ENCODE data around the gene CYP27B1. TPM values are rescaled to one million over a fixed set of nuclear protein-coding genes. Genes with fewer than 3 reads are reported as not detected.

Gene CYP27B1
- total and polyA plus RNA-seq, 10 donors = 0.20 to 1.5 (median 0.47) TPM

DNA sequence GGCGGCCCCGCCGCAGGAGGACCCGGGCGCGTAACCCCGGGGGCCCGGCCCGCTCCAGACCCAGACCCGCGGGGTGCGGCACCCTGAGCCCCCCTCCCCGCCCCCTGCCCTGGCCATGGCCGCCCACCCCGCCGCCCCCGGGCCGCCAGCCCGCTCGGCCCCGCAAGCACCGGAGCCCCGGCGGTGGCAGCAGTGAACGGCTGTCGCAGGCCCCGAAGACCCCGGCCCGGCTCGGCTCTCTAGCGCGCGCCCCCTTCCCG, 11.8 kb downstream of the CYP27B1 start:
- 0 to 3% (median 1%) methylated on average over 6 to 34 of the region's 34 CpGs; no CpG with 5 or more reads in 1 of the 5 donors for WGBS, 5 donors
- peaks cover 0 to 32% (median 25%) of the 10 kb centered on the region in 6 donors for H3K36me3 ChIP-seq
- no peak for TF ChIP-seq POLR2A (IDR thresholded peaks at IDR 0.05)
- TF ChIP-seq, protein P1, sequence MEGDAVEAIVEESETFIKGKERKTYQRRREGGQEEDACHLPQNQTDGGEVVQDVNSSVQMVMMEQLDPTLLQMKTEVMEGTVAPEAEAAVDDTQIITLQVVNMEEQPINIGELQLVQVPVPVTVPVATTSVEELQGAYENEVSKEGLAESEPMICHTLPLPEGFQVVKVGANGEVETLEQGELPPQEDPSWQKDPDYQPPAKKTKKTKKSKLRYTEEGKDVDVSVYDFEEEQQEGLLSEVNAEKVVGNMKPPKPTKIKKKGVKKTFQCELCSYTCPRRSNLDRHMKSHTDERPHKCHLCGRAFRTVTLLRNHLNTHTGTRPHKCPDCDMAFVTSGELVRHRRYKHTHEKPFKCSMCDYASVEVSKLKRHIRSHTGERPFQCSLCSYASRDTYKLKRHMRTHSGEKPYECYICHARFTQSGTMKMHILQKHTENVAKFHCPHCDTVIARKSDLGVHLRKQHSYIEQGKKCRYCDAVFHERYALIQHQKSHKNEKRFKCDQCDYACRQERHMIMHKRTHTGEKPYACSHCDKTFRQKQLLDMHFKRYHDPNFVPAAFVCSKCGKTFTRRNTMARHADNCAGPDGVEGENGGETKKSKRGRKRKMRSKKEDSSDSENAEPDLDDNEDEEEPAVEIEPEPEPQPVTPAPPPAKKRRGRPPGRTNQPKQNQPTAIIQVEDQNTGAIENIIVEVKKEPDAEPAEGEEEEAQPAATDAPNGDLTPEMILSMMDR (IDR thresholded peaks at IDR 0.05 in 8 of 11, conservative IDR thresholded peaks at IDR 0.05 in 3 of 11) = no peak
- no peak for TF ChIP-seq POLR2AphosphoS5 (IDR thresholded peaks at IDR 0.05)
- intact Hi-C loops (cut with DNase I; ENCODE audit: low total_unique reads) = no loop called here
- H3K27ac ChIP-seq = peak overlapping the region; percentile 65 to 95 (median 83)
- H3K4me3 ChIP-seq = peak overlapping the region; percentile 58 to 95 (median 70)
- H3K27me3 ChIP-seq (replicated peaks in 1 of 7) = peaks cover 0 to 10% (median 0%) of the 10 kb centered on the region in 7 donors
- no peaks in the 10 kb centered on the region for H3K9me3 ChIP-seq
- peaks cover 26 to 81% (median 55%) of the 10 kb centered on the region in 6 donors for H3K4me1 ChIP-seq
- no peak for DNase-seq

DNA sequence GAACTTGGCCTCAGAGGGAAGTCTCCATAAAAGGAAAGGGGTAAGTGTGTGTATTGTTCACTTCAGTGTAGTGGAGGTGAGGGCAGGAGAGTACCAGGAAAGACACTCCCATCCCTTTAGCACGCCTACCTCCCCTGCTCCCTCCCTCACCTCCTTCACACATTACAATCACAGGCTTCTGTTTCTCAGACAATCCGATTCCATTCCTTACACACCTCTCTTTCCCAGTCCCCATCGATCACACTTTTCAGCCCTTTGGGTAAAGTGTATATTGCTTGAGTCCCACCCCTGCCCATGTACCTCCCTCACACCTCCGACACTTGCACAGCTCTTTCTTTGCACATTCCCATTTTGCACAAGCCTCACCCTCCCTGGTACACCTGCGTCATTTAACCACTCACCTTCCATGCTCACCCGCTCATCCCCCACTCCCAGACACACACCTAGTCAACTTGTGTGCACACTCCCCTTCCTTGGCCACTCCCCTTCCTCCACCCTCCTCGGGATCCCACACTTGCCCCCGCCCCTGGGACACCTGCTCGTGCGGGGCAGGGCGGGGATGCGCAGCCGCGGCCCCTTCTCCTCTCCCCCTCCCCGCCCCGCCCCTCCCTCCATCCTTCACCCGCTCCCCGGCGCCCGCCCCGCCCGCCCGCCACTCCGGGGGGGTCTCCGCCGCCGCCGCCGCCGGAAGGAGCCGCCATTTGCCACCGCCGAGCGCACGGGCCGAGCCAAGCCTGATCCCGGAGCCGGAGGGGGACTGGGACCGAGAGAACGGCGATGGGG, 12.3 kb downstream of the CYP27B1 start, which contains the start of gene MARCHF9:
Gene MARCHF9, plus strand, starts transcription at position 693 of the 783 bp plus-strand sequence. CDS start 426 bp downstream, outside the sequence.
- Histone ChIP-seq H3K27me3 (replicated peaks in 1 of 7) (peaks cover 0 to 10% (median 0%) of the 10 kb centered on the region in 7 donors), H3K9me3 (no peaks in the 10 kb centered on the region), H3K36me3 (peaks cover 0 to 38% (median 28%) of the 10 kb centered on the region in 6 donors), H3K27ac (peak within 1 kb of the TSS; percentile 65 to 95 (median 83)), H3K4me1 (peaks cover 26 to 82% (median 55%) of the 10 kb centered on the region in 6 donors), H3K4me3 (peak within 1 kb of the TSS; percentile 58 to 95 (median 70))
- 1 to 3% (median 1%) methylated on average over 15 to 41 of the region's 41 CpGs for WGBS, 5 donors
- intact Hi-C loops (cut with DNase I; ENCODE audit: low total_unique reads) = no loop called here
- TF ChIP-seq, protein P1 (IDR thresholded peaks at IDR 0.05 in 8 of 11, conservative IDR thresholded peaks at IDR 0.05 in 3 of 11) = no peak
- TF ChIP-seq POLR2A (IDR thresholded peaks at IDR 0.05) (no peak), POLR2AphosphoS5 (IDR thresholded peaks at IDR 0.05) (peak in 2 of 3 donors; percentile 59 to 63)
- DNase-seq = peak; percentile 94

GRCh38 chr12:57753756-57754337, 13.0 kb downstream of the CYP27B1 start:
- Histone ChIP-seq H3K4me1 (peaks cover 26 to 78% (median 55%) of the 10 kb centered on the region in 6 donors), H3K27ac (peak overlapping the region in 6 of 8 donors; percentile 78 to 95 (median 86)), H3K27me3 (replicated peaks in 1 of 7) (peaks cover 0 to 10% (median 0%) of the 10 kb centered on the region in 7 donors), H3K36me3 (peaks cover 0 to 40% (median 29%) of the 10 kb centered on the region in 6 donors), H3K9me3 (no peaks in the 10 kb centered on the region), H3K4me3 (peak overlapping the region in 2 of 8 donors; percentile 85 to 95)
- DNase-seq = no peak
- intact Hi-C loops (cut with DNase I; ENCODE audit: low total_unique reads) = no loop called here
- WGBS, 5 donors = 24 to 52% (median 41%) methylated on average over 1 of the region's 1 CpG
- TF ChIP-seq POLR2AphosphoS5 (IDR thresholded peaks at IDR 0.05) (no peak), POLR2A (IDR thresholded peaks at IDR 0.05) (no peak)
- TF ChIP-seq, protein P1 (IDR thresholded peaks at IDR 0.05 in 8 of 11, conservative IDR thresholded peaks at IDR 0.05 in 3 of 11) = no peak

- H3K36me3 ChIP-seq = peaks cover 0 to 40% (median 29%) of the 10 kb centered on the region in 6 donors
- peak overlapping the region in 7 of 8 donors; percentile 64 to 93 (median 87) for H3K27ac ChIP-seq
- 2 to 8% (median 3%) methylated on average over 5 of the region's 5 CpGs for WGBS, 5 donors
- TF ChIP-seq POLR2AphosphoS5 (IDR thresholded peaks at IDR 0.05) = no peak
- TF ChIP-seq POLR2A (IDR thresholded peaks at IDR 0.05) = no peak
- TF ChIP-seq, protein P1 (IDR thresholded peaks at IDR 0.05 in 8 of 11, conservative IDR thresholded peaks at IDR 0.05 in 3 of 11) = no peak
- H3K4me1 ChIP-seq = peaks cover 26 to 69% (median 55%) of the 10 kb centered on the region in 6 donors
- intact Hi-C loops (cut with DNase I; ENCODE audit: low total_unique reads) = no loop called here
- peaks cover 0 to 10% (median 0%) of the 10 kb centered on the region in 7 donors for H3K27me3 ChIP-seq (replicated peaks in 1 of 7)
- H3K9me3 ChIP-seq = no peaks in the 10 kb centered on the region
- H3K4me3 ChIP-seq = peak overlapping the region in 7 of 8 donors; percentile 67 to 89 (median 71)
- no peak for DNase-seq
These were observed 14.2 kb downstream of the CYP27B1 start for GRCh38 chr12:57752668-57753000.
